ENCODE data around the gene THEMIS2. TPM values are rescaled to one million over a fixed set of nuclear protein-coding genes. Genes with fewer than 3 reads are reported as not detected.

Gene THEMIS2
- total and polyA plus RNA-seq, 9 of the 15 experiments (the other 6 are each of a cell fraction or from before 2014, with no cell fraction given), result 2.3 to 12.7 (median 8.0) TPM

- TF ChIP-seq ZBTB12 (CRISPR knock-in tag; IDR thresholded peaks at IDR 0.05) (peak; percentile 35; the same call in 1 of the 2 replicates), ZFP30 (CRISPR knock-in tag; IDR thresholded peaks at IDR 0.05; ENCODE audit: borderline replicate concordance) (peak; percentile 52; the same call in 1 of the 2 replicates), ZBTB17 (CRISPR knock-in tag; IDR thresholded peaks at IDR 0.05) (peak; percentile 72), TBP (optimal IDR thresholded peaks at IDR 0.05; ENCODE audit: low read depth, low read length) (peak; percentile 97), SIN3B (IDR thresholded peaks at IDR 0.05; ENCODE audit: low read depth) (peak; percentile 83; the same call in 1 of the 2 replicates), RBM22 (IDR thresholded peaks at IDR 0.05; ENCODE audit: low read depth, low read length, poor library complexity, severe bottlenecking) (peak; percentile 71), ZNF395 (CRISPR knock-in tag; IDR thresholded peaks at IDR 0.05) (peak; percentile 63; the same call in 1 of the 2 replicates), SMARCC2 (IDR thresholded peaks at IDR 0.05; ENCODE audit: low read depth) (0 out of 2 replicates have a peak, but pooled peaks have one; percentile 22), CXXC5 (CRISPR knock-in tag; IDR thresholded peaks at IDR 0.05) (peak; percentile 99), HMGN3 (IDR thresholded peaks at IDR 0.05; ENCODE audit: borderline replicate concordance, extremely low read depth, insufficient read length, low read depth, low read length) (peak; percentile 83), NR3C1 (CRISPR knock-in tag; IDR thresholded peaks at IDR 0.05) (peak; percentile 34; the same call in 1 of the 2 replicates), ARID2 (IDR thresholded peaks at IDR 0.05) (no peak), ARID4B (CRISPR knock-in tag; IDR thresholded peaks at IDR 0.05) (0 out of 2 replicates have a peak, but pooled peaks have one; percentile 61), ZNF76 (CRISPR knock-in tag; IDR thresholded peaks at IDR 0.05; ENCODE audit: borderline replicate concordance) (0 out of 2 replicates have a peak, but pooled peaks have one; percentile 79), EZH2 (IDR thresholded peaks at IDR 0.05; ENCODE audit: borderline replicate concordance, low read depth, low read length) (no peak), FOSL1 (tag; conservative IDR thresholded peaks at IDR 0.05) (peak; percentile 45), KDM5B (IDR thresholded peaks at IDR 0.05; ENCODE audit: insufficient replicate concordance, low read depth, low read length) (peak; percentile 99), EP400 (IDR thresholded peaks at IDR 0.05) (peak; percentile 80)
Observed at GRCh38 chr1:27830621-27831440, 41.5 kb upstream of the THEMIS2 start, which contains the start of gene PPP1R8 (continued).
